Erythroblast (primary cell): ENCODE data around the gene COQ8A.

ENCODE experiments used
- GATA1 ChIP-seq: IDR thresholded peaks from 2 replicates; pipeline ENCODE4 v1.6.1; 2011; ENCODE audit warnings: low read depth, mild to moderate bottlenecking, control low read depth, low read length, moderate library complexity
- POLR2A ChIP-seq: IDR thresholded peaks from 2 replicates; pipeline ENCODE4 v1.6.1; 2011; ENCODE audit warnings: mild to moderate bottlenecking, low read length

- no peak for TF ChIP-seq POLR2A
- TF ChIP-seq GATA1, result no peak
Measured at GRCh38 chr1:226983992-226984364, 43.9 kb downstream of the COQ8A start.
